ENCODE measurements around the gene CAB39. TPM values are rescaled to one million over a fixed set of nuclear protein-coding genes. Genes with fewer than 3 reads are reported as not detected.

The CAB39 gene
- total RNA-seq, 1 donor: 31.0 TPM

DNA sequence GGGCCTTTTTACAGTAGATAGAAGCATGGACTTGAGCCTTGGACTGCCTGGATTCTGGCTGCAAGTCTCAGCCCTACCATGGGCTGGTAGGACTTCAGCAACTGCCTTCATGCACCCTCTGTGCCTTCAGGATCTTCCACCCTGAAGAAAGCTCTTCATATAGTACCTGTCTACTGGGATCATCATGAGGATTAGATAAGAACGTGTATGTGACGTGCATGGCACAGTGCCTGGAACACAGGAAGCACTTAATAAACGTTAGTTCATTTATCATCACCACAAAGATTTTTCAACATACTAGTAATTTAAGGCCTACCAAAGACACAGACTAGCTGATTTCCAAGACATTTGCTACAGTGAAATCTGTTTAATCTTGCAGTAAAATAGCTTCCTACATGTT, 98.9 kb downstream of the CAB39 start:
- DNase-seq (ENCODE audit: low read depth in 2 of 3, low spot score in 2 of 3): no peak

DNA sequence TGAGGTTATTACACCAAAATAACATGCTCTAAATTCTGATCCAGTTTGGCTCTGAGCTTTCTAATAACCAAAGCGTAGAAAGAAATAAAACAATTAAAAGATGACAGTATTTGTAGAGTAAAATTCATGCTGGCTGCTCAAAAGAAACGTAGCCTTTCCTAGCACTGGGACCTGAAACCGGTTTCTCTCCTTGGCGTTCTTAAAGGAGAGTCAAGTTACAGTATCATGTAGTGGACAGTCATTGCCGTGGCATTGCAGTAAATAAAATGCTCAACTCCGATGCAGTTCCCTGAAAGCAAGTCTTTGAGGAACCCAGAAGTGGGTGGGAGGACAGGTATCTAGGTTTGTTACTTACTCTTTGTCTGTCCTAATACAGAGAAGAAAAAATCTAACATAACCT, 99.4 kb downstream of the CAB39 start:
- no peak for DNase-seq (ENCODE audit: low read depth in 2 of 3, low spot score in 2 of 3)

DNA sequence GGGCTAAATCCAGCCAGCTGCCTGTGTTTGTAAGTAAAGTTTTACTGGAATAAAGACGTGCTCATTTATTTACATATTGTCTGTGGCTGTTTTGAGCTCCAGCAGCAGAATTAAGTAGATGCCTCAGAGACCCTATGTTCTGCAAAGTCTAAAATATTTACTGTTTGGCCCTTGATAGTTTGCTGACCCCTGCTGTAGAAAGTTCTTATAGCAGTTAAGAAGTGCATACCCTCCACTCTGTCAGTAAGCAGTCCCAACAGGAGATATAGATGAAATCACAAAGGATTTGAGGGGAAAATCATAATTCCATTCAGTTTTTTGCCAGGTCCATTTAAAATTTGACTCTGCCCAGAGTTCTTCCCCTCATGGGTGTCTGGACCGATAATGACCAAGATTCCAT, 102.0 kb downstream of the CAB39 start:
- DNase-seq (ENCODE audit: low read depth in 2 of 3, low spot score in 2 of 3): peak in 1 of 3 donors; percentile 53

DNA sequence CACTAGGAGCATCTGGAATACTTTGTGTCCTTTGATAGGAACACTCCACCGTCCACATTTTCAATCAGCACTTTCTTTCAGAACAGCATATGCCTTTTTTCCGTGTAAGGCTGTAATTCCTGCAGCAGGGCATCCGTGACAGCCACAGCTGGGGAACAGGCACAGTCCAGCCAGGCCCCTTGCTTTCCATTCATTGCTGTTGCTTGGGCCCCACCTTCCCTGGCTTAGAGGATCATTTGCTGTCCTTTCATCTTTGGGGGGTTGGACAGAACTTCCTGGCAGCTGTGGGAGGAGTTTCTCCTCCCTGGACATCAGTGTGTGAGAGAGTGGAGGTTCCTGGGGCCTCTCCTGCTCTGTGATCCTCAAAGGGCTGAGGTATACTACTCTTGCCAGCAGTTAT, 102.4 kb downstream of the CAB39 start:
- no peak for DNase-seq (ENCODE audit: low read depth in 2 of 3, low spot score in 2 of 3)

DNA sequence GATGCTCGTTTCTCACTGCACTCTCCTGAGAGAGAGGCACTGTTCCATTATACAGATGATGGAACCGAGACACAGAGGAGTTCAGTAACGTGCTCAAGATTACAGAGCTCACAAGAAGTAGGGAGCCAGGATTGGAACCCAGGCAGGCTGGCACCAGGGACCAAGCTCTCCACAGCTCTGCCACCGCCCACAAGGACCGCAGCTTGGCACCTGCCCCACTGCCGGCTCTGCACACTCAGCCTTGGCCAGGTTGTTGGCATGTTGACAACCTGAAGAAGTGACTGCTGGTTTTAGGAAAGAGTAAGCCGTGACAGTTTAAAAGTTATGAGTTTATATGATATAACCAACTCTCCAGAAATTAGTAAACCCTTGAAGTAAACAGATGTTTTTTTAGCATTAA, 104.1 kb downstream of the CAB39 start:
- no peak for DNase-seq (ENCODE audit: low read depth in 2 of 3, low spot score in 2 of 3)

DNA sequence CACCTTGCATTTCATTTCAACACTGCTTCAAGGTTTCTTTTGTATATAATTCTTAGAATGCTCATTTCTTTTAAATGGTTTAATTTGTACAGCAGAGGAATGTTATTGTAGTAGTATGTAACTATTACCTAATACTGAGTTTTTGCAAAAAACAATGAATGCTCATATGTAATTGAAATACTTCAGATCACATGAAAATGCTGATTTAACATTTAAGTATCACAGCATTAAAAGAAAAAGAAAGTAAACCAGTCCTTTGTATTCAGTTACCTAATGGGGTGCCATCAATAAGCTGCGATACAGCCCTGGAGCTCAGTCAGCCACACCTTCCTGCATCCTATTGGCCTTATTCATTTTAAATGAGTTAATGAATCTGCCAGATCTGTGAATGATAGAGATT, 106.8 kb downstream of the CAB39 start:
- DNase-seq (ENCODE audit: low read depth in 2 of 3, low spot score in 2 of 3): no peak

DNA sequence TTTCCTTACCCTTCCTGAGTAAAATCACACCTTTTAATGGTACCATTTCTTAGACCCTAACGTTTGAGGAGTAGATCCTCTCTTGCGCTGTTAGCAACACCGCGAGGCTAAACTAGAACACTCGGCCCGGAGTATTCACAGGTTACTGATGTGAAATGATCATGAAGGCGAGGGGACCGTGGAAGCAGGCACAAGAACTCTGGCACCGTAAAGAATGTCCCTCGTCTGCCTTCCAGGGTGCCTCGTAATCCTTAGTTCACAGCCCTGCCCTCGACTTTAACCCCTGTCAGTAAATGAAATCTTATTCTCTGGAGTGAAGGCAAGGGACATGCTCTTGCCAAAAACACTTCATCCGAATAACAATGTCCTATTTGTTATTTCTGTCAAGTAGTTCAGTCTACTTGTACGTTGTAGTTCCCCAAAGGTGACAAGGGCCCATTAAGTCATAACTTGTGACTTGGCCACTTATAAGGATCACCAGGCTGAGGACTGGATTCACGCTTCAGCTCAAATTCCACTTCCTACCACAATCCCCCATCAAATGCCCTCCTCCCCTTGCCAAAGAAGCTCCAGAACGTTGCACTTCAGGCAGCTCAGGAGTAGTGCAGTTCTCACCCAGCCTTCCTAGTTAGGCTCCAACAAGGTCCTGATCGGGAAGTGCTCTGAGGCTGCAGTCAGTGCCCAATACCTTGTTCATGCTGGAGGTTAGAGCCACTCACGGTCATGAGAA, 108.8 kb downstream of the CAB39 start:
- no peak for DNase-seq (ENCODE audit: low read depth in 2 of 3, low spot score in 2 of 3)

DNA sequence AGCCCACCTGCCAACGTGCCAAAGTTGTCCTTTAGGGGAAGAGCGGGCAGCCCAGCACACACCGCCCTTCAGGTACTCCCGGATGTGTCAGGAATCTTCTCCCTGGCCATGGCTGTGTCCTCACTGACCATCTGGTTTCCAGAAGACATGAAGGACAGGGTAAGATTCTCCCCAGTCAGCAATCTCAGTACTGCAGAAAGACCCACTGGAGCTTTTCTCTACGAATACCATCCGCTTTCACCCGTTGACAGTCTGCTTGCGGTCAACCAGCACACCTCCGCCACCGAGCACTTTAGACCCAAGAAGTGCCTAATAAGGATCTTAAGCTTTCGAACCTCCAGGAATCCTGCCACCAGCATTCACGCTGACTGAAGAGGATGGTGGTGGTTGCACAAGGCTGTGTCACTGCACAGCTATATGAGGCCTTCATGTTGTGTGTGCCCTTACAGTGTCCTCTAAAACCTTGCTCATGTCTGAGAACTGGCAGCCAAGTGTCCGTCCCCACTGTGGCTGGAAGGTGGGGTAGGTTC, 109.4 kb downstream of the CAB39 start:
- no peak for DNase-seq (ENCODE audit: low read depth in 2 of 3, low spot score in 2 of 3)

DNA sequence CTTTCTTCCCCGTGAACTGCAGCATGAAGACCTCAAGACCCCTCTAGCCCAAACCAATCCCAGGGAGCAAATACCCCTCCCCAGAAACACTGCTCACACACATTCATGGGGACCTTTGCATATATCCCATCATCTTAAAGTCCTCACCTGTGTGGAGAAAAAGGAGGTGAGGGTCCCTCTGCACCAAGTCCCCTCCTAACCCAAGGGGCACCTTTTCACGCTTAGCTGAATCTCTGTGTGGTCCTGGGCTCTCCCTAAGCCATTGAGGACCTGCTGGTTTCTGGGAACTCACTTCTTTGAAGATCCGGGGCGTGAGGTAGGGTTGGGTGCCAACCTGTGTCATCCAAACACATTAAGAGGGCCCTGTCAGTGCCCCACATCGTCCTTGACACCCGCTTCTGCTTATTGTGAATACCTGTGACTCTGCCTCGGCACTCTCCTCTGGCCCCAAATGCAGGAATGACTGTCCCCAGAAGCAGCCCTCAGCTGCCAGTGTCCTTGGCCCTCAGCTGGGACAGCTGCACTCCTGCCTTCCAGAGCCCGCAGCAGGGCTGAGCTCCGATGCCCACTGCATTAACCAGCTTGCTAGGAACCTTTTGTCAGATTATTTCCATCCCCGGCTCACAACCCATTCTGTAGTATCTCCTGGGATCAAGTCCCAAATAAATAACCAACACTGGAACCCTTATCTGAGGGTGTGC, 110.8 kb downstream of the CAB39 start:
- DNase-seq (ENCODE audit: low read depth in 2 of 3, low spot score in 2 of 3): no peak

DNA sequence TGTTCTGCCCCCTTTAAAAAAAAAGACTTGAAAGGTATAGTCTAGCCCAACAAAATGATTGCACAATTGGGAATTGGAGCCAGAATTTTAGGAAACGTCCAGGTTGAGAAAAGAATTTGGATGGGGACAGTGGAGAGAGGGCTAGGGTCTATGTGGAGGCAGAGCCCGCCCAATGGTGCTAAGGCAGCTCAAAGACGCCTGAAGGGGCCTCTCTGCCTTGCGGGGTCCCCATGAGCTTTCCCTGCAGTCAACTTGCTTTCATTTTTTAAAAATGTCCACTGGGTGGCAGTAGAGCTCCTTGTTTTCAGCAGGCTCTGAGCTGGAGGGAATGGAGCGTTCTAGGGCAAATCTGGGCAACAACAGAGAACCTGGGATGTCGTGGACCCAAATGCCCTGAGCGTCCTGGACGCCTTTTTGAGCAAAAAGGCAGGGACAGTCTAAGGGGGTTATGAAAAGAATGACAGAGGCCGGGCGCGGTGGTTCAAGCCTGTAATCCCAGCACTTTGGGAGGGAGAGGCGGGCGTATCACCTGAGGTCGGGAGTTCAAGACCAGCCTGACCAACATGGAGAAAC, 111.8 kb downstream of the CAB39 start:
- peak; percentile 53 to 94 (median 86) for DNase-seq (ENCODE audit: low read depth in 2 of 3, low spot score in 2 of 3)

DNA sequence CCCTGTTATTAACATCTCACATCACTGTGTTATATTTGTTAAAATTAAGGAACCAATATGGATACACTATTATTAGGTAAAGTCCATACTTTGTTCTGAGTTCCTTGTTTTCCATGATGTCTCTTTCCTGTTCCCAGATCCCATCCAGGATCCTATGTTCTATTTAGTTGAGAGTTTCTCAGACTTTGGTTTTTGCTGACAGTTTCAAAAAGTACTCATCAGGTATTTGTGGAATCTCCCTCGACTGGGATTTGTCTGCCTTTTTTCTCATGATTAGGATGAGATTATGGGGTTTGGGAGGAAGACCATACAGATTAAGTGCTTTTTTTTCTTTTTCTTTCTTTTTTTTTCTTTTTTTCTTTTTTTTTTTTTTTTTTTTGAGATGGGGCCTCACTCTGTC, 112.7 kb downstream of the CAB39 start:
- DNase-seq (ENCODE audit: low read depth in 2 of 3, low spot score in 2 of 3): no peak

DNA sequence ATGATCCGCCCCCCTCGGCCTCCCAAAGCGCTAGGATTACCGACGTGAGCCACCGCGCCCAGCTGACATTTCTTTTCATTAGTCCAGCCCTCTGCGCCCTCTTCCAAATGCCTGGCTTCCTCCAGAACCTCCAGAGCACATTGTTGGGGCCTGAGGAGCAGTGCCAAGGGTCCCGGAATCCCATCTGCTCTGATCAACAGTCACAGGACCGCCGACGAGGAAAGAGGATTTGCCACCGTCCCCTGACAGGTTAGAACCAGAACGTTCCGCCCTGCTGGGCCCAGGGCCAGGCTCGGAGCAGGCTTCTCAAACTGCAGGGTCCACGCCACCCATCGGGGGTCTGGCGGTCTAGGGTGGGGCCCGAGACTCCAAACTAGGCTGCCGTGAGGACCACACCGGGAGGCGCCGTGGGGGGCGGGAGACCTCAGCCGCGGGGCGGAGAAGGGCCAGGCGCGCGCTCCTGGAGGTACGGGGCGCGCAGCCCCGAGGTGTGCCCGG, 115.2 kb downstream of the CAB39 start:
- peak in 1 of 3 donors; percentile 9 for DNase-seq (ENCODE audit: low read depth in 2 of 3, low spot score in 2 of 3)

DNA sequence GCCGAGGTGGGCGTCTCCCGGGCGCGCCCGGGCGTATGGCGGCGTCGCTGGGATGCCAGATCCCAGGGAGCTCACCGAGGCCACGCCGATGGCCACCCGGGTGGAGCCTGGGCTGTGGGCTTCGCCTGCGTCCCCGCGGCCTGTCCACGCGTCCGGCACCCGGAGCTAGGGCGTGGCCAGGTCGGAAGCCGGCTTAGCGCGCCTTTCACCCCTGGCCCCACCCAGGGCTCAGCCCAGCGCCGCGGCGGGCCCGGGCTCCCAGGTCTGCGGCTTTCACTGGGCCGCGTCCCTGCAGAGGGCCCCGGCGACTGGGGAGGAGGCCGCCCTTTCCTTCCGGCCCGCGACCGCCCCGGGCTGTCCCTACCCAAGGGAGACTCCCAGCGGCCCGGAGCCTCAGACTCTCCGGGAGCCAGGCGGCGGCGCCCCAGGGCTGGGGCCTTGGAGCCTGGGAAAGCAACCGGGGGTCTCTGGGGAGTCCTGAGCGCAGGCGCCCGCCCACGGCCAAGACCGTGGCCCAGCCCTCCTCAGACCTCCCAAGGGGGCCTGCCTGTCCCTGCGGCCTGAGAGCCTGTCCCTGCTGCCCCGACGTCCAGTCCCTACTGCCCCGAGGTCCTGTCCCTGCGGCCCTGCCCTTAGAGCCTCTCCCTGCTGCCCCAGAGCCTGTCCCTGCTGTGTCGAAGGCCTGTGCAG, 115.8 kb downstream of the CAB39 start:
- DNase-seq (ENCODE audit: low read depth in 2 of 3, low spot score in 2 of 3): peak in 2 of 3 donors; percentile 22 to 29

DNA sequence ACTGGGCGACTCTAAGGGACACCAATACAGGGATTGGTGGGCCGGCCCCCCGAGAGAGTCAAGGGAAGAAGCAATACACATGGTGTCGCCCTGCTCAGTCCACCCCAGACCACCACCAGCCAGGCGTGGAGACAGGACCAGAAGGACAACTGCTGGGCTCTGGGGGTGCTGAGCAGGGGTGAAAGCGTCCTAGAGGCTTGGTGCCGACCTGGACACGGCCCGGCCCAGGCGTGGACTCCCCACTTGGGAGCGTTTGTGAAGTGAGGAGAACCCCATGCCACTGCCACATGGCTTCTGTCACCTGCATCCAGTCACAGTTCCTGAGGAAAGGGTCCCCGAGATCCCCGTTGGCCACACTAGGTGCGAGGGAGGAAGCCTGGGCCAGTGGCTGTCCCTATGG, 116.7 kb downstream of the CAB39 start:
- no peak for DNase-seq (ENCODE audit: low read depth in 2 of 3, low spot score in 2 of 3)

DNA sequence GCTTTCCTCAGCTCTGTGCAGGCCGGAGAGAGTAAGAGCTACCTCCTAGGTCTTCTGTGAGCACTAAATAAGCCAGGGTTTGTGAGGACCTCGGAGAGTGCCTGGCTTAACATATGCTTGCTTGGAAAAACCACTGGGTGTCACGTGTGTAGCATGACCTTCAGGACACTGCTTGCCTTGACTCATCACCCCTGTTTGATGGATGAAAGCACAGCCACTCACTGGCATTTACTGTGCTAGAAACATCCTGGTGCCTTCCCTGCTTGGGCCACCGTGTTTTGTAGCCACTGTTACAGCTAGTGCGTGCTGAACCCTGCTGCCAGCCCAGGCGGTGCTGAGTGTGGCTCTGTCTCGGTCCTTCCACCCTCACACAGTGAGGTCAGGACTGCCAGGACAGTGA, 117.3 kb downstream of the CAB39 start:
- DNase-seq (ENCODE audit: low read depth in 2 of 3, low spot score in 2 of 3): no peak

DNA sequence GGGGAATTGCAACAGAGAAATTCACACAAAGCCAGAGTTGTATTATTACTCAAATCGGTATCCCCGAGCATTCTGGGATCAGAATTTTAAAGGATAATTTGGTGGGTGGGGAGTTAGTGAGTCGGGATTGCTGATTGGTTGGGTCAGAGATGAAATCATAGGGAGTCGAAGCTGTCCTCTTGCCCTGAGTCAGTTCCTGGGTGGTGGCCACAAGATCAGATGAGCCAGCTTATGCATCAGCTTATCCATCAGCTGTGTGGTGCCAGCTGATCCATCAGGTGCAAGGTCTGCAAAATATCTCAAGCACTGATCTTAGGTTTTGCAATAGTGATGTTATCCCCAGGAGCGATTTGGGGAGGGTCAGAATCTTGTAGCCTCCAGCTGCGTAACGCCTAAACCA, 117.8 kb downstream of the CAB39 start:
- no peak for DNase-seq (ENCODE audit: low read depth in 2 of 3, low spot score in 2 of 3)

DNA sequence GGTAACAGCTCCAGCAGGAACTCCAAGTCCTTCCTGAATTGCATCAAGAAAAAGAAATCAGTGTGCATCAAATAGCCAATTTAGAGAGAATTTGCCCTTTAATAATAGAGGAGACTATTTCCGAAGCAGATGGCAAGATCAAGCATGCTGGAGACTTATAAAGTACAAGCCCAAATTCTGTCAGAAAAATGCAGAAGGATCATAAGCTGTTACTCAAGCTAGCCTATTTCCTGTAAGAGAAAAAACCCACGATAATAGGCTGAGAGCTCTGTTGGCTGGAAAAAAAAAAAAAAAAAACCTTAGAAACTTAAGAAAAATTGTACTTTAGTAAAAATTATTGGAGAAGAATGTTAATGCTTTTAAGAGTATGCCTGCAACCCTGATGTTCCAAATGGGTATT, 127.7 kb downstream of the CAB39 start:
- peak in 1 of 3 donors; percentile 46 for DNase-seq (ENCODE audit: low read depth in 2 of 3, low spot score in 2 of 3)

DNA sequence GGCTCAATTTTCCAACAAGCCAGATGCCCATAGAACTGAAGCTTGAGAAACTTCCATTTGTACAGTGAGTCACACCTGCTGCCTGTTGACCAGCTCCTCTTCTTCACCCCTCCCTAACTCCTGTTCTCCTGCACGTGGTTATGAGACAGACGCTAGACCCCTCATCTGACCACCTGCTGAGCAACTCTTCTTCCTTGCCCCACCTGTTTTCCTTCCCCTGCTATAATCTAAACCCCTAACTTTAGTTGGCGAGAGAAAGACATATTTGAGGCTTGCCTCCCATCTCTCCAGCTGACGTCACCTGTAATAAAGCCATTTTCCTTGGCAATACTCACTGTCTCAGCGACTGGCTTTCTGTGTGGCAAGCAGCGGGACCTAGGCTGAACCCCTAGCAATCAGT, 129.8 kb downstream of the CAB39 start:
- no peak for DNase-seq (ENCODE audit: low read depth in 2 of 3, low spot score in 2 of 3)

DNA sequence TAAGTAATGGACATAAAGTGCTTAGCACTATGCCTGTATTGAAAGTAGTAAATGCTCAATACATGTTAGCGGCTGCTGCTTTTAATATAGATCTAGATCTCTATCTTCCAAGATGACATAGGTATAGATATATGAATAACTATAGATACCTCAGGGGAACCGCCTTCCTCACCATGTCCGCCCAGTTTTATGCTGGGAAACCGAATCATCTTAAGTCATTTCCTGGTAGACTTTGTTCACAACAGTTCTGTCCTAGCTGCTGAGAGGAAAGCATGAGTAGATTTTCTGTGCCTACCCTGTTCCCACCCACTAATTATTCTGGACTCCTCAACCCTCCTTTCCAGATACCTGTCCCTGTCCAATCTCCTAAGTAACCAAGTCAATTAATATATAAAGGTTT, 130.5 kb downstream of the CAB39 start:
- DNase-seq (ENCODE audit: low read depth in 2 of 3, low spot score in 2 of 3): no peak

DNA sequence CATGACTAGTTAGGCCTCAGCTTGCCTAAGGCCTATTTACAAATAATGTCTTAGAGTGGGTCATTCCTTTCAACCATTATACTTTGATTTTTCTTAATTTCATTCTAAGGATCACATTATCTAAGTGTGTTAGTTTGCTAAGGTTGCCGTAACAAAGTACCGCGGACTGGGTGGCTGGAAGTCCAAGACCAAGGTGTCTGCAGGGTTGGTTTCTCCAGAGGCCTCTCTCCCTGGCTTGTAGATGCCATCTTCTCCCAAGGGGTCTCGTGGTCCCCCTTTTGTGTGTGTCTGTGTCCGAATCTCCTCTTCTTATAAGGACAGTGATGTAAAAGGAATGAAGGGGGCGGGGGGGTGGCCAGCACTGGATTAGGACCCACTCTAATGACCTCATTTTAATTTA, 133.7 kb downstream of the CAB39 start:
- DNase-seq (ENCODE audit: low read depth in 2 of 3, low spot score in 2 of 3): no peak

DNA sequence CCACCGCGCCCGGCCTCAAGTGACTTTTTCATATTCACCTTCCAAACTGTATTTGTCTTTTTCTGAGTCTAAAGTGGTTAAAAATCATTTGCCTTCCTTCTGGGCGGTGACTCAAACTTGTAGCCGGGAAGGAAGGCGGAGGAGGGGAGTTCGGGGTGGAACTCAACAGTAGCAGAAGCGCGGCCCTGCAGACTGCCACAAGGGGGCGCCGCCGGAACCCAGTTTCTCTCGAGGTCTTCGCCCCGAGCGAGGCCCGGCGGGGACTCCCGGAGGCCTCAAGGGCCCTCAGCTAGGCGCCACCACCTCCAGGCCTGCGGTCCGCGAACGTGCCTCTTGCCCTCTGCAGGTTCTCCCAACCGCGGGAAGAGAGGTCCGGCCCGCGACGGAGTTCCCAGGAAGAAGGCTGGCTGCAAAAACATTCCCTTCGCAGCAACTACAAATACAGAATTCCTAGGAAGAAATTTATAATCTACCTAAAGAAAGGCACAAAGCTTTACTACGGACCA, 135.3 kb downstream of the CAB39 start:
- peak; percentile 60 to 91 (median 89) for DNase-seq (ENCODE audit: low read depth in 2 of 3, low spot score in 2 of 3)
